D721Med (cell line): Measurements from ENCODE around the gene AFG1L.

Experiments used
- DNase-seq: peaks from one replicate; pipeline ENCODE4 v3.0.0; 2011; ENCODE audit warnings: low spot score; ENCODE audit not compliant: insufficient read length
- FAIRE-seq: peaks from 2 replicates; lab custom pipeline; 2011; peaks lifted over from hg19 to GRCh38; lab: Jason Lieb, UNC
- CTCF ChIP-seq: IDR thresholded peaks from 2 replicates; pipeline ENCODE4 v1.5.1; 2012; ENCODE audit warnings: mild to moderate bottlenecking, control low read depth; ENCODE audit not compliant: insufficient read depth; ENCODE audit errors: missing control alignments

AFG1L gene

GRCh38 chr6:108425428-108425827 is 130.6 kb downstream of the AFG1L start:
- FAIRE-seq (no peak), DNase-seq (no peak)
- TF ChIP-seq CTCF = no peak

- DNase-seq (no peak), FAIRE-seq (no peak)
- no peak for TF ChIP-seq CTCF
These were observed 137.3 kb downstream of the AFG1L start for GRCh38 chr6:108432143-108432542.

GRCh38 chr6:108432792-108433191 is 137.9 kb downstream of the AFG1L start:
- FAIRE-seq = no peak
- TF ChIP-seq CTCF = no peak
- DNase-seq = no peak

GRCh38 chr6:108434222-108434621 is 139.4 kb downstream of the AFG1L start:
- DNase-seq = no peak
- FAIRE-seq = no peak

GRCh38 chr6:108435391-108435790 is 140.5 kb downstream of the AFG1L start:
- no peak for DNase-seq
- FAIRE-seq = no peak
- TF ChIP-seq CTCF = no peak

More at GRCh38 chr6:108434222-108434621, 139.4 kb downstream of the AFG1L start:
- TF ChIP-seq CTCF = no peak

GRCh38 chr6:108436771-108437170 is 141.9 kb downstream of the AFG1L start:
- DNase-seq = no peak
- FAIRE-seq = no peak
- TF ChIP-seq CTCF = no peak

- no peak for FAIRE-seq
- TF ChIP-seq CTCF = no peak
- DNase-seq = no peak
These were observed 143.0 kb downstream of the AFG1L start for GRCh38 chr6:108437821-108438220.
